DOHH2 (cell line): ENCODE data around the gene BASP1.

Experiments
- H3F3A ChIP-seq: fragments of 200-600 bp; sonication (generic), shearing (Covaris generic); 2 replicates; pipeline ENCODE4 v1.6.0; 2016; ENCODE audit warnings: antibody characterized with exemption, mild to moderate bottlenecking; ENCODE audit not compliant: control insufficient read depth, insufficient read depth
- H3K27ac ChIP-seq: fragments of 200-600 bp; sonication (generic); 2 replicates; pipeline ENCODE4 v1.5.1; 2014; ENCODE audit warnings: low read depth, mild to moderate bottlenecking, low read length, moderate library complexity
- H3K27me3 ChIP-seq: fragments of 200-600 bp; sonication (generic); 2 replicates; pipeline ENCODE4 v1.6.1; 2014; ENCODE audit warnings: mild to moderate bottlenecking, low read length, mixed read lengths; ENCODE audit not compliant: control insufficient read depth
- H3K36me3 ChIP-seq: fragments of 200-600 bp; sonication (generic); 2 replicates; pipeline ENCODE4 v1.6.1; 2014; ENCODE audit warnings: mild to moderate bottlenecking, low read length, moderate library complexity, mixed read lengths; ENCODE audit not compliant: control insufficient read depth
- H3K4me1 ChIP-seq: fragments of 200-600 bp; sonication (generic); 2 replicates; pipeline ENCODE4 v1.6.1; 2014; ENCODE audit warnings: mild to moderate bottlenecking, low read length, mixed read lengths; ENCODE audit not compliant: control insufficient read depth
- H3K4me2 ChIP-seq: fragments of 200-600 bp; sonication (generic); 2 replicates; pipeline ENCODE4 v1.6.0; 2014; ENCODE audit warnings: mild to moderate bottlenecking, low read length, moderate library complexity
- H3K4me3 ChIP-seq: fragments of 200-600 bp; sonication (generic); 2 replicates; pipeline ENCODE4 v1.5.1; 2014; ENCODE audit warnings: mild to moderate bottlenecking, low read length, mixed read lengths
- H3K79me2 ChIP-seq: fragments of 200-600 bp; sonication (generic); 2 replicates; pipeline ENCODE4 v1.6.1; 2014; ENCODE audit warnings: mild to moderate bottlenecking, low read length, mixed read lengths; ENCODE audit not compliant: control insufficient read depth
- H3K9me2 ChIP-seq: fragments of 200-600 bp; sonication (generic); replicated peaks from 2 replicates; pipeline ENCODE4 v1.6.1; 2014; ENCODE audit warnings: mild to moderate bottlenecking, low read length, mixed read lengths; ENCODE audit not compliant: control insufficient read depth
- H3K9me3 ChIP-seq: fragments of 200-600 bp; sonication (generic); 2 replicates; pipeline ENCODE4 v1.6.1; 2014; ENCODE audit warnings: antibody characterized with exemption, low read length, mixed read lengths; ENCODE audit not compliant: control insufficient read depth, insufficient read depth
- H4K20me1 ChIP-seq: fragments of 200-600 bp; sonication (generic); 2 replicates; pipeline ENCODE4 v1.6.0; 2014; ENCODE audit warnings: low read depth, mild to moderate bottlenecking, antibody characterized with exemption, low read length, moderate library complexity; ENCODE audit not compliant: control insufficient read depth, insufficient read depth
- EZH2phosphoT487 ChIP-seq: fragments of 200-600 bp; sonication (generic); IDR thresholded peaks from 2 replicates; pipeline ENCODE4 v1.6.1; 2017; ENCODE audit warnings: borderline replicate concordance, mild to moderate bottlenecking, antibody characterized with exemption, low read length, moderate library complexity, mixed read lengths
- TF ChIP-seq, protein P1 (sequence below): fragments of 200-600 bp; sonication (generic); IDR thresholded peaks from one replicate; pipeline ENCODE4 v1.5.1; 2014; ENCODE audit warnings: antibody characterized with exemption, mild to moderate bottlenecking, low read depth, low read length; ENCODE audit not compliant: poor library complexity, severe bottlenecking

Gene BASP1

DNA sequence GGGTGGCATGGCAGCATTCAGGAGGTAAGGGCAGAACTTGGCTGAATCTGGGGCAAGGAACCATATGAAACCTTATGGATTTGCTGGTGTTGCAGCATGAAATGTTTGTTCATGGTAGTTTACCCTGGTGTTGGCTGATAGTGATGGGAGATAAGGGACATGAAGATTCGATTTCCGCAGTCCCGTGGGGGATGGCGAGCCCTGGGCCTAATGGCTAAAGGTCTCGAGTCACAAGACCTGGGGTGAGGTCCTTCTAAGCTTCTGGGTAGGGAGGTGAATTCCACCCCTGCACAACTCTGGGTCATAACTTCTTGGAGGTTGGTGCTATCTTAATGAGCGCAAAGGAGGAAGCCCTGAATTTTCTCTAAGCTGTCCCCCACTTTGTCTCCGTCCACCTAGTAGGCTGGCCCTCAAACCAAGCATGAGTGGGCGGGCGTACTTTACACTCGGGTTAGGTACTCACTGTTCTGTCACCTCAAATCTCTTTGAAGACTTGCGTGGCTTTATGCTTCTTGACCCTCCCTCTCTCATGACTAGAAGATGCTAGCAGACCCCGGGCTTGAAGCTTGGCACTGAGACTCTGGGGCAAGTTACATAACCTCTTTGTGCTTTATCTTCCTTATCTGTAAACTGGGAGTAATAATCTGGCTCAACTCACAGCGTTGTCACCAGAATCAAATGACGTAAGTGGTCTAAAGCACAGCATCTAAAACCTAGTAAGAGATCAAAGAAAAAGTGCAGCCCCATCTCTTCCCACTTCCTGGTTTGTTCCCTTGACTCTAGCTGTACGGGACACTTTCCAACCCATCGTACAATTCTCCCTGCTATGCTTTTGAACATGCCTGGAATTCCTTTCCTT, 72.5 kb downstream of the BASP1 start:
- Histone ChIP-seq H3K9me3 (peaks cover 6% of the 10 kb centered on the region; the same call in 1 of the 2 replicates), H3K27ac (no peak overlapping the region), H3K79me2 (no peaks in the 10 kb centered on the region), H3K36me3 (no peaks in the 10 kb centered on the region), H3F3A (no peaks in the 10 kb centered on the region), H3K4me3 (no peak overlapping the region), H3K4me2 (no peak overlapping the region), H3K27me3 (peaks cover 7% of the 10 kb centered on the region), H3K4me1 (peaks cover 6% of the 10 kb centered on the region), H4K20me1 (no peaks in the 10 kb centered on the region), H3K9me2 (no peaks in the 10 kb centered on the region)
- TF ChIP-seq, protein P1, sequence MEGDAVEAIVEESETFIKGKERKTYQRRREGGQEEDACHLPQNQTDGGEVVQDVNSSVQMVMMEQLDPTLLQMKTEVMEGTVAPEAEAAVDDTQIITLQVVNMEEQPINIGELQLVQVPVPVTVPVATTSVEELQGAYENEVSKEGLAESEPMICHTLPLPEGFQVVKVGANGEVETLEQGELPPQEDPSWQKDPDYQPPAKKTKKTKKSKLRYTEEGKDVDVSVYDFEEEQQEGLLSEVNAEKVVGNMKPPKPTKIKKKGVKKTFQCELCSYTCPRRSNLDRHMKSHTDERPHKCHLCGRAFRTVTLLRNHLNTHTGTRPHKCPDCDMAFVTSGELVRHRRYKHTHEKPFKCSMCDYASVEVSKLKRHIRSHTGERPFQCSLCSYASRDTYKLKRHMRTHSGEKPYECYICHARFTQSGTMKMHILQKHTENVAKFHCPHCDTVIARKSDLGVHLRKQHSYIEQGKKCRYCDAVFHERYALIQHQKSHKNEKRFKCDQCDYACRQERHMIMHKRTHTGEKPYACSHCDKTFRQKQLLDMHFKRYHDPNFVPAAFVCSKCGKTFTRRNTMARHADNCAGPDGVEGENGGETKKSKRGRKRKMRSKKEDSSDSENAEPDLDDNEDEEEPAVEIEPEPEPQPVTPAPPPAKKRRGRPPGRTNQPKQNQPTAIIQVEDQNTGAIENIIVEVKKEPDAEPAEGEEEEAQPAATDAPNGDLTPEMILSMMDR = no peak
- TF ChIP-seq EZH2phosphoT487 = no peak

DNA sequence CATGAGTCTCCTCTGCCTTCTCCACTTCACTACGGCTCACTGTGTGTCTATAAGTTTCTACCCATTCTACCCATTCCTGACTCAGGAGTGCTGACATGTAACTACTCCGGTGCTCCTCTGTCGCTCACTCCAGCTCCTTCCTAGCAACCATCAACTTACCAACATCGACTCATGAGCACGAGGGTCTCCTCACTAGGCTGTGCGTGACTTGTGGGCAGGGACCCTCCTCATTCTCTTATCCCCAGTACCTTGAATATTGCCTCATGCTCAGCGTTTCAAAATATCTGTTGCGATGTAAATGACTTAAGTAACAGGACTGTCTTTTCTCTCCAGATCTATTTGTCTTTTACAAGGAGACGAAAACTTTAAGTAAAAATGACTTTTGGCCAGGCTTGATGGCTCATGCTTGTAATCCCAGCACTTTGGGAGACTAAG, 73.1 kb downstream of the BASP1 start:
- TF ChIP-seq, protein P1 = no peak
- TF ChIP-seq EZH2phosphoT487 = no peak
- peaks cover 4% of the 10 kb centered on the region; the same call in 1 of the 2 replicates for H3K27me3 ChIP-seq
- no peaks in the 10 kb centered on the region for H4K20me1 ChIP-seq
- no peak overlapping the region for H3K4me2 ChIP-seq
- H3F3A ChIP-seq = no peaks in the 10 kb centered on the region
- no peaks in the 10 kb centered on the region for H3K79me2 ChIP-seq
- no peak overlapping the region for H3K27ac ChIP-seq
- no peaks in the 10 kb centered on the region for H3K4me1 ChIP-seq
- peaks cover 6% of the 10 kb centered on the region; the same call in 1 of the 2 replicates for H3K9me3 ChIP-seq
- no peaks in the 10 kb centered on the region for H3K9me2 ChIP-seq
- H3K36me3 ChIP-seq = no peaks in the 10 kb centered on the region
- no peak overlapping the region for H3K4me3 ChIP-seq

DNA sequence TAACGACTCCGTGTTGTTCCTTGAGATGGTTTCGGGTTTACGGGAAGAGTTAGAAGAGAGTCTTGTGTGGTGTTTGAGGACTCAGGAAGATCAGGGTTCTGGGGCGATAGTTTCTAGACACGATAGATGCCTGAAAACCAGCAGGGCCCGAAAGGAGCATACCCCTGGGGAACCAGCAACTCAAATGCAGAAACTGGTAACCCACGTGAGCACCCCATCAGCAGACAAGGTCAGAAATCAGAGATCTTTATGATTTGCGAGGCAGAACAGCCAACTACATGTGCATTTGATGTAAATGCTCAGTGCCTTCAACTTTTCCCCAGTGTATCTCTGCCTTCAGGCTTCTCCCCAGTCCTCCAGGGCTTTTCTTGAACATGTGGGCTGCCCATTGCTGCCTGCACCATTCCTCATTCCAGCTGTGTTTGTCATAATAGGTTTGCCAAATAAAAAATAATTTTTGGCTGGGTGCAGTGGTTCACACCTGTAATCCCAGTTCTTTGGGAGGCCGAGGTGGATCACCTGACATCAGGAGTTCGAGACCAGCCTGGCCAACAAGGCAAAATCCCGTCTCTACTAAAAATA, 75.1 kb downstream of the BASP1 start:
- H3K9me3 ChIP-seq = peaks cover 6% of the 10 kb centered on the region; the same call in 1 of the 2 replicates
- no peaks in the 10 kb centered on the region for H3K9me2 ChIP-seq
- H3K4me1 ChIP-seq = no peaks in the 10 kb centered on the region
- H3K79me2 ChIP-seq = no peaks in the 10 kb centered on the region
- no peak overlapping the region for H3K4me3 ChIP-seq
- no peak overlapping the region for H3K27ac ChIP-seq
- H3K27me3 ChIP-seq = peaks cover 4% of the 10 kb centered on the region; the same call in 1 of the 2 replicates
- no peaks in the 10 kb centered on the region for H3K36me3 ChIP-seq
- H3F3A ChIP-seq = no peaks in the 10 kb centered on the region
- TF ChIP-seq EZH2phosphoT487 = no peak
- TF ChIP-seq, protein P1 = no peak
- no peak overlapping the region for H3K4me2 ChIP-seq
- H4K20me1 ChIP-seq = no peaks in the 10 kb centered on the region
